Type B pancreatic cell (in vitro differentiated cells): ENCODE results near the gene TESMIN. TPM values are rescaled to one million over a fixed set of nuclear protein-coding genes. Genes with fewer than 3 reads are reported as not detected.

Source experiments
- DNase-seq: peaks from one replicate; pipeline ENCODE4 v3.0.0; 2021; ENCODE audit warnings: mixed read lengths; ENCODE audit not compliant: unreplicated experiment; ENCODE audit errors: extremely low spot score
- H3K27ac Mint-ChIP-seq: 2 replicates; pipeline ENCODE4 v1.8.0; 2021; ENCODE audit warnings: mild to moderate bottlenecking, mixed read lengths
- H3K27me3 Mint-ChIP-seq: 2 replicates; pipeline ENCODE4 v1.8.0; 2021; ENCODE audit warnings: mixed read lengths
- H3K36me3 Mint-ChIP-seq: 2 replicates; pipeline ENCODE4 v1.8.0; 2021; ENCODE audit warnings: mixed read lengths
- H3K4me1 Mint-ChIP-seq: one replicate; pipeline ENCODE4 v1.8.0; 2021; ENCODE audit warnings: mixed read lengths; ENCODE audit not compliant: unreplicated experiment
- H3K4me3 Mint-ChIP-seq: 2 replicates; pipeline ENCODE4 v1.8.0; 2021; ENCODE audit warnings: mild to moderate bottlenecking, mixed read lengths
- H3K9me3 Mint-ChIP-seq: 2 replicates; pipeline ENCODE4 v1.8.0; 2021; ENCODE audit warnings: mixed read lengths
- CTCF ChIP-seq: fragments of 200-600 bp; sonication (generic); conservative IDR thresholded peaks from 2 replicates; pipeline ENCODE4 v1.5.0; 2021; ENCODE audit warnings: antibody characterized with exemption, mild to moderate bottlenecking
- total RNA-seq: library from RNA; stranded (reverse); gene quantifications from 2 replicates; pipeline ENCODE4 v1.2.1, GENCODE V29; 2021; ENCODE audit warnings: low replicate concordance

TESMIN gene
- total RNA-seq, 1 donor from 2014 or later: 6.7 TPM

DNA sequence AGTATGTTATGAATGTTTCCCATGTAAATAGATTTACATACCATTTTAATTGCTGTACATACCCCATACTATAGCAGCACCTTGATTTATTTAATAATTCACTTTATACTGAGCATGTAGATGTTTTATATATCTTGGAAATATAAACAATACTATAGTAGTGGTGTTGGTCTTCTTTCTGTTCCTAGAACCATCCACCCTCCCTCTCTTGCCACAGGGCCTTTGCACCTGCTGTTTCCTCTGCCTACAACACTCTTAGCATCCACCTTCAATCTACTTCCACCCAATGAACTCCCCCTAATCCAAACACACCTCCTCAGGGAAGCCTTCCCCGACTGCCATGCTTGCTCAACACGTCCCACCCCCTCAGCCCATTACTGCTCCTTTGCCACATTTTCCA lies 30.2 kb downstream of the TESMIN start:
- Mint-ChIP-seq H3K27me3 (peaks cover 8% of the 10 kb centered on the region), H3K36me3 (no peaks in the 10 kb centered on the region), H3K4me1 (no peaks in the 10 kb centered on the region), H3K9me3 (peaks cover 17% of the 10 kb centered on the region), H3K4me3 (no peak overlapping the region), H3K27ac (no peak overlapping the region)
- DNase-seq: no peak
- no peak for TF ChIP-seq CTCF

DNA sequence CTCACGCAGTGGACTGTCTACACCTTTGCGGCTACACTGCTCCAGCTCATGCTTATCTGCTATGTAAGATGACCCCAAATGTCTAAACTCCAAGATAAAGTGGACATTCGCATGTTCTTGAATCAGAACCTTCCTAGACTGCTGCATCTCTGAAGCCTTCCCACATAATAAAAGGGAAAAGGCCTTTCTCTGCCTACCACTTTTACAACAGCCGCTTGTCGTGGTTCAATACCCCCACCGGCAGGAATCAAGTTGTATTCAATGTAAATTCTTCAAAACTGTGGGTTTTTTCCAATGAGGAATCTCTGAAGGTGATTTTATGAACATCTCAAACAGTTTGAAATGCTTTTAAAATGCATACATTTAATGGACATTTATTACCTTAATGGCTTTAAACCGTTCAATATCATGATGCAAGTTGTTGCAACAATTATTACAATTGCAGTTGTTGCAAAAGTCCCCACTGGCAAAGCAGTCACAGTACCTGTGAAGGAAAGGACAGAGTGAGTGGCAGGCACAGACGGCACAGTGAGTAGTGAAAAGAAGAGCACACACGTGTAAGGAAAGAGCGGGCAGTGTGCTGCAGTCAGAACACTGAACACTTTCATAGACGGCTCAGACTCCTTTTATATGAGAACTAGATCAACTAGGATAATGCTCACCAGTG lies 35.7 kb downstream of the TESMIN start:
- peaks cover 7% of the 10 kb centered on the region for H3K27me3 Mint-ChIP-seq
- H3K9me3 Mint-ChIP-seq: peaks cover 17% of the 10 kb centered on the region
- TF ChIP-seq CTCF: no peak
- H3K36me3 Mint-ChIP-seq: no peaks in the 10 kb centered on the region
- H3K4me1 Mint-ChIP-seq: peaks cover 6% of the 10 kb centered on the region
- no peak overlapping the region for H3K27ac Mint-ChIP-seq
- no peak overlapping the region for H3K4me3 Mint-ChIP-seq
- DNase-seq: no peak

DNA sequence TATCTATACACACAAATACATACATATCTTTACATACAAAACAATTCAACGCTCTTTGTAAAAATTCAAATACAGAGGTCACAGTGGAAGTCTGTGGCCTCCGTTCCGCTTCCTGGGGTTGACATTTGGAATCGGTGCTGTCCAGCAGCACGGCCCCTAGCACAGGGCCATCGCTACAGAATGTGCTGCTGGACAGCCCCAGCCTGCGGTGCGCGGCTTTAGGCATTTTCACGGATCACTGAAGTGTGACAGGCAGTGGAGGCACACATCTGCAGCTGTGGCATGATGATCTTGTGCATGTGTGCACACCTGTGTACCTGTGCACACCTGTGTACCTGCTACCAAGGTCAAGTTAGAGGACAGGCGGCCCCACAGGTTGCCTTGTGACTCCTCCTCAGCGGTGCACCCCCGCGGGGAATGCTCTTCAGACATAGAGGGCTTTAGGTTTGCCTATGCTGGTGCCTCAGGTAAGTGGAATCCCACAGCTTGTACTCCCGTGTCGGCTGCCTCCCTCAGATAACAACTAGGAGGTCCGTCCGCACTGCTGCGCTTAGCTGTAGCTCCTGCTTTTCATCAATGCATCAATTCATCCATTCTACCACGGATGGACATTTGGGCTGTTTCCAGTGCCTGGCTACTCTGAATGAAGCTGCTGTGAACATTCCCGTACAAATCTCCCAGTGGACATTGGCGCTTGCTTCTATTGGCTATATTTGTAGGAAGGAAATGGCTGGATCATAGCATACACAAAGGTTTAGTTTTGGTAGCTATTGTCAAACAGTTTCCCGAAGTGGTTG lies 37.1 kb downstream of the TESMIN start:
- DNase-seq: no peak
- no peaks in the 10 kb centered on the region for H3K36me3 Mint-ChIP-seq
- H3K9me3 Mint-ChIP-seq: peaks cover 5% of the 10 kb centered on the region
- peaks cover 7% of the 10 kb centered on the region for H3K27me3 Mint-ChIP-seq
- H3K4me3 Mint-ChIP-seq: no peak overlapping the region
- no peak for TF ChIP-seq CTCF
- H3K4me1 Mint-ChIP-seq: peaks cover 6% of the 10 kb centered on the region
- H3K27ac Mint-ChIP-seq: no peak overlapping the region

- TF ChIP-seq CTCF: no peak
- Mint-ChIP-seq H3K27me3 (peaks cover 12% of the 10 kb centered on the region), H3K36me3 (no peaks in the 10 kb centered on the region), H3K4me3 (no peak overlapping the region), H3K4me1 (peaks cover 19% of the 10 kb centered on the region), H3K9me3 (no peaks in the 10 kb centered on the region), H3K27ac (no peak overlapping the region)
- DNase-seq: no peak
Measured at GRCh38 chr11:68711114-68711513, 40.2 kb downstream of the TESMIN start.

DNA sequence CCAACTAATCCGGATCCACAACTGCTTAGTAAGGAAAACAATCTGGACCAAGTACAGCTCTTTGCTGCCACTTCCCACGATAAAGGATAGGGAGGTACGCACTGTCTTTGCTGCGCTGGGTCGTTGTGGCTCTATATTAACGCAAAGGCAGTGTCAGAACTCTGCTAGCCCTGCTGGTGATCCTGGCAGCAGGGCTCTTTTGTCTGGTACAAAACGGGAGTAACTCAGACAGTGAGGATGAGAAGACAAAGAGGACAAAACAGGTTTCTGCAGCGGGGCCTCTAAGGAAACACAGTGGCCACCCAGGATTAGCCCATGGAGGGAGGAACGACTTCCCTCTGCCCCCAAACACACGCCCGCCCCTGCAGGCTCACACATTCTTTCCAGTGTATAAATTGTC lies 40.9 kb downstream of the TESMIN start:
- peaks cover 15% of the 10 kb centered on the region for H3K27me3 Mint-ChIP-seq
- H3K9me3 Mint-ChIP-seq: no peaks in the 10 kb centered on the region
- no peak overlapping the region for H3K27ac Mint-ChIP-seq
- H3K4me1 Mint-ChIP-seq: peaks cover 19% of the 10 kb centered on the region
- no peaks in the 10 kb centered on the region for H3K36me3 Mint-ChIP-seq
- no peak for DNase-seq
- H3K4me3 Mint-ChIP-seq: no peak overlapping the region
- no peak for TF ChIP-seq CTCF
